Measurements from ENCODE around the gene DUOX1. TPM values are rescaled to one million over a fixed set of nuclear protein-coding genes. Genes with fewer than 3 reads are reported as not detected.

Gene DUOX1
- total and polyA plus RNA-seq, 9 of the 15 experiments (the other 6 are each of a cell fraction or from before 2014, with no cell fraction given): 0.01 to 0.22 (median 0.01) TPM; not detected in 6

DNA sequence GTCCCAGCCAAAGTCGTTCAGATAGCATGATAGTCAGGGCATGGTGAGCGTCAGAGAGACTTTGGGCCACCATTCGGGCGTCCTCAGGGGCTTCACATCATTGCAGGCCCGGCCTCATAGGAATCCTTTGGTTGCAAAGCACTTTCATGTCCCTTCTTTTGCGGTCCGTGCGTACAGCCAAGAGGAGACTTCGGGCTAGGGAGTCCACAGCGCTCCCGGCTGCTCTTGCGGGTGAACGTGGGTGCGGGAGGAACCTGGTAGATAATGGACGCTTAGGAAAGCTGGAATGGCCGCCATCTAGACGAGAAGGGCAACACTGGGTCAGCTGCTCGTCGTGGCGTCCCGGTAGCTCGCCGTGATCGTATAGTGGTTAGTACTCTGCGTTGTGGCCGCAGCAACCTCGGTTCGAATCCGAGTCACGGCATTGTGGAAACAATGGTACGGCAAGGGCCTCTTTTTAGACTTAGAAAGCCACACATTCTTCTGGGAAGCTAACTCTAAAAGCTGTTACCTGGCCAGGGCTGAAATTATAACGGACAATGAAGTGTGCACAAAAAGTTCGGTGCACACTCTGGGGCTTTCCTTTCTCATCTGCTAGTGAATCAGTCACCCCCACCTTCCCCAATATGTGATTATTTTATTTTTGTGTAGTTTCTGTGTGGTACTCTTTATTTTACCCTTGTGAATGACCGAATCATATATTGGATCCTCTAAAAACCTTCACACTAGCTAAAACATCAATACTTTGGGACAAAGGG, 71.2 kb downstream of the DUOX1 start (continued):
- TF ChIP-seq ZBTB11 (CRISPR knock-in tag; IDR thresholded peaks at IDR 0.05): 0 out of 6 replicates have a peak, but pooled peaks of 1 of the 3 experiments have one; percentile 6
- 0 out of 2 replicates have a peak, but pooled peaks have one; percentile 27 for TF ChIP-seq PHF21A (IDR thresholded peaks at IDR 0.05; ENCODE audit: borderline replicate concordance, low read depth)
- no peak; a peak in 1 of 4 replicates for TF ChIP-seq TEAD1 (CRISPR knock-in tag; IDR thresholded peaks at IDR 0.05)
- no peak for TF ChIP-seq U2AF1 (optimal IDR thresholded peaks at IDR 0.05; ENCODE audit: low read depth, low read length)
- no peak for TF ChIP-seq EWSR1 (IDR thresholded peaks at IDR 0.05; ENCODE audit: borderline replicate concordance, low read depth, partially characterized antibody)
- TF ChIP-seq, protein P1, sequence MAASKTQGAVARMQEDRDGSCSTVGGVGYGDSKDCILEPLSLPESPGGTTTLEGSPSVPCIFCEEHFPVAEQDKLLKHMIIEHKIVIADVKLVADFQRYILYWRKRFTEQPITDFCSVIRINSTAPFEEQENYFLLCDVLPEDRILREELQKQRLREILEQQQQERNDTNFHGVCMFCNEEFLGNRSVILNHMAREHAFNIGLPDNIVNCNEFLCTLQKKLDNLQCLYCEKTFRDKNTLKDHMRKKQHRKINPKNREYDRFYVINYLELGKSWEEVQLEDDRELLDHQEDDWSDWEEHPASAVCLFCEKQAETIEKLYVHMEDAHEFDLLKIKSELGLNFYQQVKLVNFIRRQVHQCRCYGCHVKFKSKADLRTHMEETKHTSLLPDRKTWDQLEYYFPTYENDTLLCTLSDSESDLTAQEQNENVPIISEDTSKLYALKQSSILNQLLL (CRISPR knock-in tag; IDR thresholded peaks at IDR 0.05; ENCODE audit: borderline replicate concordance): no peak
- TF ChIP-seq GTF2F1 (IDR thresholded peaks at IDR 0.05; ENCODE audit: low read depth, low read length): no peak
- no peak for TF ChIP-seq ELF2 (CRISPR knock-in tag; IDR thresholded peaks at IDR 0.05)
- TF ChIP-seq, protein P2, sequence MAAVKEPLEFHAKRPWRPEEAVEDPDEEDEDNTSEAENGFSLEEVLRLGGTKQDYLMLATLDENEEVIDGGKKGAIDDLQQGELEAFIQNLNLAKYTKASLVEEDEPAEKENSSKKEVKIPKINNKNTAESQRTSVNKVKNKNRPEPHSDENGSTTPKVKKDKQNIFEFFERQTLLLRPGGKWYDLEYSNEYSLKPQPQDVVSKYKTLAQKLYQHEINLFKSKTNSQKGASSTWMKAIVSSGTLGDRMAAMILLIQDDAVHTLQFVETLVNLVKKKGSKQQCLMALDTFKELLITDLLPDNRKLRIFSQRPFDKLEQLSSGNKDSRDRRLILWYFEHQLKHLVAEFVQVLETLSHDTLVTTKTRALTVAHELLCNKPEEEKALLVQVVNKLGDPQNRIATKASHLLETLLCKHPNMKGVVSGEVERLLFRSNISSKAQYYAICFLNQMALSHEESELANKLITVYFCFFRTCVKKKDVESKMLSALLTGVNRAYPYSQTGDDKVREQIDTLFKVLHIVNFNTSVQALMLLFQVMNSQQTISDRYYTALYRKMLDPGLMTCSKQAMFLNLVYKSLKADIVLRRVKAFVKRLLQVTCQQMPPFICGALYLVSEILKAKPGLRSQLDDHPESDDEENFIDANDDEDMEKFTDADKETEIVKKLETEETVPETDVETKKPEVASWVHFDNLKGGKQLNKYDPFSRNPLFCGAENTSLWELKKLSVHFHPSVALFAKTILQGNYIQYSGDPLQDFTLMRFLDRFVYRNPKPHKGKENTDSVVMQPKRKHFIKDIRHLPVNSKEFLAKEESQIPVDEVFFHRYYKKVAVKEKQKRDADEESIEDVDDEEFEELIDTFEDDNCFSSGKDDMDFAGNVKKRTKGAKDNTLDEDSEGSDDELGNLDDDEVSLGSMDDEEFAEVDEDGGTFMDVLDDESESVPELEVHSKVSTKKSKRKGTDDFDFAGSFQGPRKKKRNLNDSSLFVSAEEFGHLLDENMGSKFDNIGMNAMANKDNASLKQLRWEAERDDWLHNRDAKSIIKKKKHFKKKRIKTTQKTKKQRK (IDR thresholded peaks at IDR 0.05; ENCODE audit: borderline replicate concordance, low read depth, low read length): no peak
- TF ChIP-seq CREB5 (CRISPR knock-in tag; IDR thresholded peaks at IDR 0.05): 0 out of 2 replicates have a peak, but pooled peaks have one; percentile 18
- TF ChIP-seq HDAC3 (IDR thresholded peaks at IDR 0.05; ENCODE audit: borderline replicate concordance, partially characterized antibody): no peak
- TF ChIP-seq EP300 (IDR thresholded peaks at IDR 0.05; ENCODE audit: low read length): peak; percentile 60
- TF ChIP-seq POLR2AphosphoS2 (IDR thresholded peaks at IDR 0.05; ENCODE audit: low read length): no peak
- no peak for TF ChIP-seq ATF7 (IDR thresholded peaks at IDR 0.05)
- no peak for TF ChIP-seq ZNF143 (CRISPR knock-in tag; IDR thresholded peaks at IDR 0.05)
